Suprapubic skin (tissue), 3 donors: ENCODE data around the gene COX4I2.

Experiments used
- POLR2A ChIP-seq, 2 donors: fragments of 450-650 bp; IDR thresholded peaks; one replicate each; pipeline ENCODE4 v1.6.1; 2017; ENCODE audit warnings: antibody characterized with exemption in 2 of 2, mild to moderate bottlenecking in 2 of 2, moderate library complexity in 2 of 2
- TF ChIP-seq, protein P1 (sequence below), 2 donors: fragments of 200-600 bp in 1 of 2; fragments of 450-650 bp in 1 of 2; sonication (generic) in 1 of 2; IDR thresholded peaks; one replicate each; pipeline ENCODE4 v1.5.1; 2016 to 2019; ENCODE audit warnings: antibody characterized with exemption in 2 of 2, mild to moderate bottlenecking in 1 of 2, moderate library complexity in 1 of 2

DNA sequence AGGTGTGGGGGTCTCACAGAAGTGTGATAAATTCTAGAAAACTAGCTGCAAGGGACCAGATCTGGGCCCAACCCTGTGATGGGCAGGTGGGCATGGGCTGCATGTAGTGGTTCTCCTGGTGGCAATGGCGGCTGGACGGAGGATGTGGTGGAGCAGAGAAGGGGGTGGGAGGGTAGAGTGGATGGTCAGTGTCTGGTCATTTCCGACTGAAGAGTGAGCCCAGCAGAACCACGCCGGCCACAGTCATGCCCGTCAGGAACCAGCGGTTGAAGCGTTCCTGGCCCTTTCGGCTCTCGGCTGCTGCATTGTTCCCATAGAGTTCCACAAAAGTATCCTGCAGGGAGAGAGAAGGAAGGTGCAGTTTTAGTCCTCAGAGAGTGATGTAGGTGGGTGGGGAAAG lies 28.0 kb downstream of the COX4I2 start:
- TF ChIP-seq, protein P1, sequence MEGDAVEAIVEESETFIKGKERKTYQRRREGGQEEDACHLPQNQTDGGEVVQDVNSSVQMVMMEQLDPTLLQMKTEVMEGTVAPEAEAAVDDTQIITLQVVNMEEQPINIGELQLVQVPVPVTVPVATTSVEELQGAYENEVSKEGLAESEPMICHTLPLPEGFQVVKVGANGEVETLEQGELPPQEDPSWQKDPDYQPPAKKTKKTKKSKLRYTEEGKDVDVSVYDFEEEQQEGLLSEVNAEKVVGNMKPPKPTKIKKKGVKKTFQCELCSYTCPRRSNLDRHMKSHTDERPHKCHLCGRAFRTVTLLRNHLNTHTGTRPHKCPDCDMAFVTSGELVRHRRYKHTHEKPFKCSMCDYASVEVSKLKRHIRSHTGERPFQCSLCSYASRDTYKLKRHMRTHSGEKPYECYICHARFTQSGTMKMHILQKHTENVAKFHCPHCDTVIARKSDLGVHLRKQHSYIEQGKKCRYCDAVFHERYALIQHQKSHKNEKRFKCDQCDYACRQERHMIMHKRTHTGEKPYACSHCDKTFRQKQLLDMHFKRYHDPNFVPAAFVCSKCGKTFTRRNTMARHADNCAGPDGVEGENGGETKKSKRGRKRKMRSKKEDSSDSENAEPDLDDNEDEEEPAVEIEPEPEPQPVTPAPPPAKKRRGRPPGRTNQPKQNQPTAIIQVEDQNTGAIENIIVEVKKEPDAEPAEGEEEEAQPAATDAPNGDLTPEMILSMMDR (IDR thresholded peaks at IDR 0.05): no peak
- TF ChIP-seq POLR2A (IDR thresholded peaks at IDR 0.05): no peak
